ENCODE data around the gene R3HDM1. TPM values are rescaled to one million over a fixed set of nuclear protein-coding genes. Genes with fewer than 3 reads are reported as not detected.

Gene R3HDM1
- total and polyA plus RNA-seq, 2 experiments from 2014 or later, result 9.1 to 10.9 TPM

DNA sequence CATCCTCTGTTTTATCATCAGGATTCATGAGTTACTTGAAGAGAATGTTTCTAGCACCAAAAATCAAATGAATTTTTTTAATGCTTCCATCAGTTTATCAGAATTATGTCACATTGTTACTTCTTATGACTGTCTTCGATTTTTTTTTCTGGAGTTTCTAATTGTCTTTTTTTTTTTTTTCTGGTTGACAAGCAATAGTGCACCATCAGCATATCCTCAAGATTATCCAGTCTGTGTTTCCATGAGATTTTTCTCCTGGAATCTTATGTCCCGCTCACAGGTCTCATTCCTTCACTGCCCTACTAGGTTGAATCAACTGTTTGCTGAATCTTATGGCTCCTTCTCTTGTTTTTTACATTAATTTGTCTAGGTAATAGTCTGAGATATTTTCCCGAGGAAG, 16.0 kb downstream of the R3HDM1 start:
- Histone ChIP-seq H3K4me3 (no peak overlapping the region), H3K4me2 (no peak overlapping the region), H3K9me3 (ENCODE audit: low read depth) (no peaks in the 10 kb centered on the region), H3K9me2 (replicated peaks; ENCODE audit: insufficient read depth) (no peaks in the 10 kb centered on the region), H3K27me3 (no peaks in the 10 kb centered on the region), H3K79me2 (peaks cover 55% of the 10 kb centered on the region), H3K4me1 (ENCODE audit: insufficient read depth) (no peaks in the 10 kb centered on the region), H4K20me1 (ENCODE audit: insufficient read depth, poor library complexity, severe bottlenecking) (no peaks in the 10 kb centered on the region), H3K27ac (no peak overlapping the region), H3K36me3 (replicated peaks; ENCODE audit: insufficient read depth, low read depth) (no peaks in the 10 kb centered on the region), H2AFZ (no peak overlapping the region)
- TF ChIP-seq, protein P1, sequence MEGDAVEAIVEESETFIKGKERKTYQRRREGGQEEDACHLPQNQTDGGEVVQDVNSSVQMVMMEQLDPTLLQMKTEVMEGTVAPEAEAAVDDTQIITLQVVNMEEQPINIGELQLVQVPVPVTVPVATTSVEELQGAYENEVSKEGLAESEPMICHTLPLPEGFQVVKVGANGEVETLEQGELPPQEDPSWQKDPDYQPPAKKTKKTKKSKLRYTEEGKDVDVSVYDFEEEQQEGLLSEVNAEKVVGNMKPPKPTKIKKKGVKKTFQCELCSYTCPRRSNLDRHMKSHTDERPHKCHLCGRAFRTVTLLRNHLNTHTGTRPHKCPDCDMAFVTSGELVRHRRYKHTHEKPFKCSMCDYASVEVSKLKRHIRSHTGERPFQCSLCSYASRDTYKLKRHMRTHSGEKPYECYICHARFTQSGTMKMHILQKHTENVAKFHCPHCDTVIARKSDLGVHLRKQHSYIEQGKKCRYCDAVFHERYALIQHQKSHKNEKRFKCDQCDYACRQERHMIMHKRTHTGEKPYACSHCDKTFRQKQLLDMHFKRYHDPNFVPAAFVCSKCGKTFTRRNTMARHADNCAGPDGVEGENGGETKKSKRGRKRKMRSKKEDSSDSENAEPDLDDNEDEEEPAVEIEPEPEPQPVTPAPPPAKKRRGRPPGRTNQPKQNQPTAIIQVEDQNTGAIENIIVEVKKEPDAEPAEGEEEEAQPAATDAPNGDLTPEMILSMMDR (IDR thresholded peaks at IDR 0.05; ENCODE audit: poor library complexity), result no peak
- TF ChIP-seq EZH2phosphoT487 (IDR thresholded peaks at IDR 0.05; ENCODE audit: low read depth, severe bottlenecking, unreplicated experiment) (no peak), EZH2 (IDR thresholded peaks at IDR 0.05; ENCODE audit: borderline replicate concordance) (no peak)
- DNase-seq (ENCODE audit: low spot score), result no peak
- WGBS (ENCODE audit: low lambda C conversion rate, missing lambda C conversion rate), result 100% methylated on average over 3 of the region's 3 CpGs

- no peak overlapping the region for H3K4me3 ChIP-seq
- DNase-seq (ENCODE audit: low spot score), result no peak
- peaks cover 74% of the 10 kb centered on the region for H3K79me2 ChIP-seq
- no peaks in the 10 kb centered on the region for H3K9me3 ChIP-seq (ENCODE audit: low read depth)
- no peak overlapping the region for H3K4me2 ChIP-seq
- no peaks in the 10 kb centered on the region for H3K36me3 ChIP-seq (replicated peaks; ENCODE audit: insufficient read depth, low read depth)
- H3K27ac ChIP-seq, result no peak overlapping the region
- TF ChIP-seq EZH2 (IDR thresholded peaks at IDR 0.05; ENCODE audit: borderline replicate concordance) (no peak), EZH2phosphoT487 (IDR thresholded peaks at IDR 0.05; ENCODE audit: low read depth, severe bottlenecking, unreplicated experiment) (no peak)
- TF ChIP-seq, protein P1 (IDR thresholded peaks at IDR 0.05; ENCODE audit: poor library complexity), result no peak
- no peaks in the 10 kb centered on the region for H3K9me2 ChIP-seq (replicated peaks; ENCODE audit: insufficient read depth)
- 90% methylated on average over 5 of the region's 5 CpGs for WGBS (ENCODE audit: low lambda C conversion rate, missing lambda C conversion rate)
- H4K20me1 ChIP-seq (ENCODE audit: insufficient read depth, poor library complexity, severe bottlenecking), result no peaks in the 10 kb centered on the region
- H3K27me3 ChIP-seq, result no peaks in the 10 kb centered on the region
- no peaks in the 10 kb centered on the region for H3K4me1 ChIP-seq (ENCODE audit: insufficient read depth)
- H2AFZ ChIP-seq, result no peak overlapping the region
Observed at GRCh38 chr2:135551356-135551755, 20.1 kb downstream of the R3HDM1 start.

DNA sequence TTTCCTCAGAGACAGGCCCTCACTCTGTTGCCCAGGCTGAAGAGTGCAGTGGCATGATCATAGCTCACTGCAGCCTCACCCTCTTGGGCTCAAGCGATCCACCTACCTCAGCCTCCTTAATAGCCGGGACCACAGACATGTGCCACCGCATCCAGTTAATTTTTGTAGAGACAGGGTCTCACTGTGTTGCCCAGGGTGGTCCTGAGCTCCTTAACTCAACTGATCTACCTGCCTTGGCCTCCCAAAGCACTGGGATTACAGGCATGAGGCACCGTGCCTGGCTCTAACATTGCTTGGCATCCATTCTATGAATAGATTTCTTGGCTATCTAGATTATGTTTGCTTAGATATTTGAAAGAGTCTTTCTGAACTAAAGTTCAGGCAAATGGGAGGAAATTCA, 21.6 kb downstream of the R3HDM1 start:
- 94% methylated on average over 4 of the region's 4 CpGs for WGBS (ENCODE audit: low lambda C conversion rate, missing lambda C conversion rate)
- H4K20me1 ChIP-seq (ENCODE audit: insufficient read depth, poor library complexity, severe bottlenecking), result no peaks in the 10 kb centered on the region
- no peak for DNase-seq (ENCODE audit: low spot score)
- H3K4me3 ChIP-seq, result no peak overlapping the region
- H3K9me3 ChIP-seq (ENCODE audit: low read depth), result no peaks in the 10 kb centered on the region
- no peak overlapping the region for H3K4me2 ChIP-seq
- no peak overlapping the region for H2AFZ ChIP-seq
- H3K9me2 ChIP-seq (replicated peaks; ENCODE audit: insufficient read depth), result no peaks in the 10 kb centered on the region
- H3K4me1 ChIP-seq (ENCODE audit: insufficient read depth), result no peaks in the 10 kb centered on the region
- no peak overlapping the region for H3K27ac ChIP-seq
- H3K27me3 ChIP-seq, result no peaks in the 10 kb centered on the region
- H3K36me3 ChIP-seq (replicated peaks; ENCODE audit: insufficient read depth, low read depth), result peaks cover 4% of the 10 kb centered on the region
- peaks cover 81% of the 10 kb centered on the region for H3K79me2 ChIP-seq
- TF ChIP-seq, protein P1 (IDR thresholded peaks at IDR 0.05; ENCODE audit: poor library complexity), result no peak
- TF ChIP-seq EZH2phosphoT487 (IDR thresholded peaks at IDR 0.05; ENCODE audit: low read depth, severe bottlenecking, unreplicated experiment), result no peak
- TF ChIP-seq EZH2 (IDR thresholded peaks at IDR 0.05; ENCODE audit: borderline replicate concordance), result no peak

DNA sequence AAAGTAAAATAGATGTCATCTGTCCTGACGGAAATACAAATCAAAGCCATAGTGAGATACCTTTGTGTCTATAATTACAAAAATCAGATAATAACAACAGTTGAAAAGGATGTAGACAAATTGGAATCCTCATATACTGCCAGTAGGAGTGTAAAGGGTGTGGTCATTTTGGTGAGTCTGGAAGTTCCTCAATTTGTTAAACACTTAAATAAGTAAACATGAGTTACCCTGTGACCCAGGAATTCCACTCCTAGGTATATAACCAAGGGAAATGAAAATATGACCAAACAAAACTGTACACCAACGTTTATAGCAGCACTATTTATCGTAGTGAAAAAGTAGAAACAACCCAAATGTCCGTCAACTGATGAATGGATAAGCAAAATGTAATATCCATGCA, 24.0 kb downstream of the R3HDM1 start:
- H2AFZ ChIP-seq, result no peak overlapping the region
- H3K9me2 ChIP-seq (replicated peaks; ENCODE audit: insufficient read depth), result no peaks in the 10 kb centered on the region

More for the DNA sequence above, 24.0 kb downstream of the R3HDM1 start:
- H3K27me3 ChIP-seq, result no peaks in the 10 kb centered on the region
- H3K79me2 ChIP-seq, result peaks cover 82% of the 10 kb centered on the region
- no peak for TF ChIP-seq EZH2phosphoT487 (IDR thresholded peaks at IDR 0.05; ENCODE audit: low read depth, severe bottlenecking, unreplicated experiment)
- H4K20me1 ChIP-seq (ENCODE audit: insufficient read depth, poor library complexity, severe bottlenecking), result no peaks in the 10 kb centered on the region
- H3K36me3 ChIP-seq (replicated peaks; ENCODE audit: insufficient read depth, low read depth), result peaks cover 4% of the 10 kb centered on the region
- 92% methylated on average over 4 of the region's 4 CpGs for WGBS (ENCODE audit: low lambda C conversion rate, missing lambda C conversion rate)
- DNase-seq (ENCODE audit: low spot score), result no peak
- no peak overlapping the region for H3K27ac ChIP-seq
- H3K4me3 ChIP-seq, result no peak overlapping the region
- no peaks in the 10 kb centered on the region for H3K4me1 ChIP-seq (ENCODE audit: insufficient read depth)
- no peaks in the 10 kb centered on the region for H3K9me3 ChIP-seq (ENCODE audit: low read depth)
- no peak overlapping the region for H3K4me2 ChIP-seq
